ENCODE measurements around the gene EEF1AKMT2.

EEF1AKMT2 gene

DNA sequence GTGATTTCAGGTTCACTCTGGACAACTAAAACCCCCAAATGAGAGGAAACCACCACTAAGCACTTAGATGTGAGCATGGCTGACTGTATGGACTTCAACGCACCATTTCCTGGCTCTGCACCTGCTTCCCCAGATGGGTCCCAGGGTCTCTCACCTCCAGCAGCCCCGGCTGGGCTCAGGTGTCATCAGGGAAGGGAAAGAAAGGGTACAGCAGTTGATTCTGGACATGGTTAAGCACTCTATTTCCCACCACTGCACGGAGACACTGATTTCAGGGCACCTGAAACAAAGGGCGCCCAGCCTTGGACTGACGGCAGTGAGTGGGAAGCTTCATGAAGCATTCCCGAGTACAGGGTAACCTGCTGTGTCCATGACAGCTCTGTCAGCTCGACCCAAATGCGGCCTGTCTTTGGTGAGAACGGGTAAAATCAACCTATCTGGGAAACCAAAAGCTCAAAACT is 66.5 kb downstream of the EEF1AKMT2 start:
- Histone ChIP-seq H4K5ac (ENCODE audit: low read length) (no peak overlapping the region), H3K79me1 (ENCODE audit: low read length) (peaks cover 22% of the 10 kb centered on the region), H3K36me3 (ENCODE audit: control insufficient read depth, insufficient read depth, low read length) (no peaks in the 10 kb centered on the region), H2BK5ac (ENCODE audit: low read length) (no peak overlapping the region), H2BK15ac (replicated peaks; ENCODE audit: low read depth) (no peak overlapping the region), H3K27me3 (ENCODE audit: insufficient read depth, low read length, poor library complexity) (no peaks in the 10 kb centered on the region), H3K9ac (ENCODE audit: low read length) (no peak overlapping the region), H3K56ac (ENCODE audit: low read length) (no peak overlapping the region), H3K4ac (ENCODE audit: low read depth, low read length) (no peak overlapping the region), H3K18ac (ENCODE audit: low read length) (no peak overlapping the region), H4K8ac (ENCODE audit: low read depth, low read length) (no peak overlapping the region), H3K23ac (ENCODE audit: low read length) (no peak overlapping the region), H3K27ac (ENCODE audit: low read depth, low read length) (no peak overlapping the region), H2BK120ac (ENCODE audit: low read depth, low read length) (no peak overlapping the region), H2AK5ac (ENCODE audit: low read length) (no peak overlapping the region), H3K4me1 (ENCODE audit: control insufficient read depth, low read depth, low read length) (peaks cover 17% of the 10 kb centered on the region), H3K4me3 (ENCODE audit: low read length) (no peak overlapping the region), H3K4me2 (ENCODE audit: low read length) (no peak overlapping the region), H3K79me2 (ENCODE audit: control insufficient read depth, insufficient read depth, low read length) (peaks cover 3% of the 10 kb centered on the region)
- WGBS (ENCODE audit: extremely low coverage, insufficient coverage, low lambda C conversion rate) = no CpG with 5 or more reads among the region's 9 CpGs
- DNase-seq = no peak

DNA sequence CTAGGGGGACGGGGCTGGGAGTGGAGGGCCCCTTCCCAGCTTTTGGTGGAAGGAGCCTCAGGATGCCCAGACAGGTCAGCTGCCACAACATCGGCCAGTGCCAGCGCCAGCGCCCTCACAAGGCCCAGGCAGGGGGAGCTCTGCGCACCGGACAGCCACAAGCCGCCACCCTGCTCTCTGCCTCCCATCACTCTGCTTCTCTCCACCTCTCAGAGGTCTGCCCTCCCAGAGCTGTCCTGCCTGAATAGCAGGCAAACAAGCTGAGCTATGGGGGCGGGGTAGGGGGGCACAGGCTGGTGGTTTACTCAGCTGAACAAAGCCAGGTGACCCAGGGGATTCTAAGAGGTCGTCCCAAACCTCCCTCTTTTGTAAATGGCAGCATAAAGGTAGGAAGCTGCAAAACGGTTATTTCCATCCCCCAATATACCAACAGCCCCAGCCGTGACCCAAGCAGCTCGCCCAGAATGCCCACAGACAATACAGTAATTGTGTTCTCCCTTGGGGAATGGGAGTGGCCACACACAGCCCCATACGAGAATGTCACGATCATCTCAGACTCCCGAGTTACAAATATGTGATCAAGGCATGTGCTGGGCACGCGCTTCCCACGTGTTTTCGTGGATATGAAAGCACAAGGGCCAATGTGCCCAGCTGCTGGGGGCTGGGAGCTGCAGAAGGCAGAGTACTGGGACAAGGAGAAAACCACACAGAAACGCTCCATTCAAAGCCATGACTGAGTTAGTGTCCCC is 67.2 kb downstream of the EEF1AKMT2 start:
- Histone ChIP-seq H2AK5ac (ENCODE audit: low read length) (no peak overlapping the region), H2BK120ac (ENCODE audit: low read depth, low read length) (no peak overlapping the region), H3K4me2 (ENCODE audit: low read length) (no peak overlapping the region), H3K18ac (ENCODE audit: low read length) (no peak overlapping the region), H4K8ac (ENCODE audit: low read depth, low read length) (no peak overlapping the region), H3K79me2 (ENCODE audit: control insufficient read depth, insufficient read depth, low read length) (peaks cover 3% of the 10 kb centered on the region), H3K23ac (ENCODE audit: low read length) (no peak overlapping the region), H3K79me1 (ENCODE audit: low read length) (peaks cover 19% of the 10 kb centered on the region), H3K4me1 (ENCODE audit: control insufficient read depth, low read depth, low read length) (peaks cover 17% of the 10 kb centered on the region), H3K27ac (ENCODE audit: low read depth, low read length) (no peak overlapping the region), H4K5ac (ENCODE audit: low read length) (no peak overlapping the region), H2BK15ac (replicated peaks; ENCODE audit: low read depth) (no peak overlapping the region), H3K36me3 (ENCODE audit: control insufficient read depth, insufficient read depth, low read length) (no peaks in the 10 kb centered on the region), H3K4ac (ENCODE audit: low read depth, low read length) (no peak overlapping the region), H2BK5ac (ENCODE audit: low read length) (no peak overlapping the region), H3K9ac (ENCODE audit: low read length) (no peak overlapping the region), H3K4me3 (ENCODE audit: low read length) (no peak overlapping the region), H3K56ac (ENCODE audit: low read length) (peak overlapping the region; percentile 10), H3K27me3 (ENCODE audit: insufficient read depth, low read length, poor library complexity) (no peaks in the 10 kb centered on the region)
- no CpG with 5 or more reads among the region's 20 CpGs for WGBS (ENCODE audit: extremely low coverage, insufficient coverage, low lambda C conversion rate)
- no peak for DNase-seq

DNA sequence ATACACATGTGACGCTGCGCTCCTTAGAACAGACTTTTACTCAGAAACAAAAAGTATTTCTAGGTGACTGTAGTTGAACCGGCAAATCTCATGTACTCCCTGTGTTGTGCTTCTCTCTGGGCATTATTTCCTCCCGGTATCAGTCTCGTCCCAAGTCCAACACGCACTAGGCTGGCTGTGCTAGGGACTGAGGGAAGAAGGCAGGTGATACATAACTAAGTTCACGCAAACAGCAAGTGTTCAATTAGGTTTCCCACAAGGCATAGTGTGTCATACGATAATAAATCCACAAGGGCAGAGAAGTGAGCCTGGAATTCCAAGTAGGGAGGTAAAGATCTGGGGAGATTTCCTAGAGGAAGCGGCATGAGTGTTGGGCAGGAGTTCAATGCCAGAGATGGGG is 67.9 kb downstream of the EEF1AKMT2 start:
- Histone ChIP-seq H3K4me1 (ENCODE audit: control insufficient read depth, low read depth, low read length) (peaks cover 16% of the 10 kb centered on the region), H3K27ac (ENCODE audit: low read depth, low read length) (peak overlapping the region; percentile 46), H3K4me2 (ENCODE audit: low read length) (no peak overlapping the region), H3K56ac (ENCODE audit: low read length) (peak overlapping the region; percentile 25), H2AK5ac (ENCODE audit: low read length) (no peak overlapping the region), H3K18ac (ENCODE audit: low read length) (no peak overlapping the region), H3K4me3 (ENCODE audit: low read length) (no peak overlapping the region), H2BK15ac (replicated peaks; ENCODE audit: low read depth) (no peak overlapping the region), H3K23ac (ENCODE audit: low read length) (no peak overlapping the region), H4K5ac (ENCODE audit: low read length) (no peak overlapping the region), H3K36me3 (ENCODE audit: control insufficient read depth, insufficient read depth, low read length) (no peaks in the 10 kb centered on the region), H3K79me2 (ENCODE audit: control insufficient read depth, insufficient read depth, low read length) (peaks cover 3% of the 10 kb centered on the region), H3K9ac (ENCODE audit: low read length) (peak overlapping the region; percentile 6), H4K8ac (ENCODE audit: low read depth, low read length) (no peak overlapping the region), H3K4ac (ENCODE audit: low read depth, low read length) (no peak overlapping the region), H2BK120ac (ENCODE audit: low read depth, low read length) (no peak overlapping the region), H3K27me3 (ENCODE audit: insufficient read depth, low read length, poor library complexity) (no peaks in the 10 kb centered on the region), H2BK5ac (ENCODE audit: low read length) (no peak overlapping the region), H3K79me1 (ENCODE audit: low read length) (peaks cover 19% of the 10 kb centered on the region)
- no peak for DNase-seq
- no CpG with 5 or more reads among the region's 9 CpGs for WGBS (ENCODE audit: extremely low coverage, insufficient coverage, low lambda C conversion rate)

DNA sequence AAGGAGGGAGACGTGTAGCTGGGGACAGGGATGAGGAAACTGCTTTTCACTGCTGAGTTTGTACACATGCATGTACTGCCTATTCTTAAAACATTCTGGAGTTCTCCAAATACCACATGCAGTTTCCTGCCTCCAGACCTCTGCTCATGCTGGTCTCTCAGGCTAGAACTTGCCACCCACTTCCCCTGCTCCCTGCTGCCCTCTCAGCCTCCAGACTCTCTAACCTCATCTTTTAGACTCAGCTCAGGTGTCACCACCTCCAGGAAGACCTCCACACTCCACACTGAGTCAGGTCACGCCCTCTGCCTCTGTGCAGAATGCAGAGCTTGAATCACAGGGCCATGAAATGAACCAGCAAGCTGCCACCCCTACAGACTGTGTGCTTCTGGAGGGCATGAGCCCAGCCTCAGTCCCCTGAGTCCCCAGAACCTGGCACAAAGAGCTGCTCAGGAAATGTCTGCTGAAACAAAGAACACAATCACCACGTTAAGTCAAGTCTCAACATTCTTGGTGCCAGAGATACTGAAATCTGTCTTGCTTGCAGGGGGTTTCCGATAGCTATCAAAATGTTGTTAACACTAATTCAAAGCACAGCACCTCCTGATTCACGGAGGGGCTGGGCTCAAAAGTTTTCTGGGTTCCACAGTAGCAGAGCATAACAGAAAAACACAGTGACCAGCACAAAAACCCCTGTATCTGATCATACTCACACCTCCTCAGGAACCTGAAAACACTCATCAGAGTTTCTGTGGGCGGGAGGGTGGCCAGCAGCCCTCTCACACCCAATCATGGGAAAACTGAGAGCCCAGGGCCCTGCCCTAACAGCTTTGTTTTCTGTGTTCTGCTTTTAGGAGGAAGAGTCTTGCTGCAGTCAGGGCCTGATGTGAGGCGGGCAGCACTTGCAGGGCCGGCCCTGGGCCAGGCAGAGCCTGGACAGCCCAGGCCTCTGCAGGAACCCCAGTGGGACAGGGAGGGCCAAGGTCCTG is 68.6 kb downstream of the EEF1AKMT2 start:
- H3K27me3 ChIP-seq (ENCODE audit: insufficient read depth, low read length, poor library complexity) = no peaks in the 10 kb centered on the region
- no CpG with 5 or more reads among the region's 8 CpGs for WGBS (ENCODE audit: extremely low coverage, insufficient coverage, low lambda C conversion rate)
- H3K36me3 ChIP-seq (ENCODE audit: control insufficient read depth, insufficient read depth, low read length) = no peaks in the 10 kb centered on the region
- DNase-seq = peak; percentile 68
- no peak overlapping the region for H2AK5ac ChIP-seq (ENCODE audit: low read length)
- no peak overlapping the region for H3K23ac ChIP-seq (ENCODE audit: low read length)
- no peak overlapping the region for H4K5ac ChIP-seq (ENCODE audit: low read length)
- H3K18ac ChIP-seq (ENCODE audit: low read length) = no peak overlapping the region
- no peak overlapping the region for H4K8ac ChIP-seq (ENCODE audit: low read depth, low read length)
- H3K4me3 ChIP-seq (ENCODE audit: low read length) = no peak overlapping the region
- H3K56ac ChIP-seq (ENCODE audit: low read length) = peak overlapping the region; percentile 25
- peaks cover 21% of the 10 kb centered on the region for H3K79me1 ChIP-seq (ENCODE audit: low read length)
- no peak overlapping the region for H2BK5ac ChIP-seq (ENCODE audit: low read length)
- H3K79me2 ChIP-seq (ENCODE audit: control insufficient read depth, insufficient read depth, low read length) = peaks cover 3% of the 10 kb centered on the region
- H3K9ac ChIP-seq (ENCODE audit: low read length) = peak overlapping the region; percentile 14
- H3K4me1 ChIP-seq (ENCODE audit: control insufficient read depth, low read depth, low read length) = peaks cover 14% of the 10 kb centered on the region
- H3K27ac ChIP-seq (ENCODE audit: low read depth, low read length) = peak overlapping the region; percentile 46
- H2BK120ac ChIP-seq (ENCODE audit: low read depth, low read length) = no peak overlapping the region
- no peak overlapping the region for H2BK15ac ChIP-seq (replicated peaks; ENCODE audit: low read depth)
- no peak overlapping the region for H3K4me2 ChIP-seq (ENCODE audit: low read length)
- H3K4ac ChIP-seq (ENCODE audit: low read depth, low read length) = no peak overlapping the region

DNA sequence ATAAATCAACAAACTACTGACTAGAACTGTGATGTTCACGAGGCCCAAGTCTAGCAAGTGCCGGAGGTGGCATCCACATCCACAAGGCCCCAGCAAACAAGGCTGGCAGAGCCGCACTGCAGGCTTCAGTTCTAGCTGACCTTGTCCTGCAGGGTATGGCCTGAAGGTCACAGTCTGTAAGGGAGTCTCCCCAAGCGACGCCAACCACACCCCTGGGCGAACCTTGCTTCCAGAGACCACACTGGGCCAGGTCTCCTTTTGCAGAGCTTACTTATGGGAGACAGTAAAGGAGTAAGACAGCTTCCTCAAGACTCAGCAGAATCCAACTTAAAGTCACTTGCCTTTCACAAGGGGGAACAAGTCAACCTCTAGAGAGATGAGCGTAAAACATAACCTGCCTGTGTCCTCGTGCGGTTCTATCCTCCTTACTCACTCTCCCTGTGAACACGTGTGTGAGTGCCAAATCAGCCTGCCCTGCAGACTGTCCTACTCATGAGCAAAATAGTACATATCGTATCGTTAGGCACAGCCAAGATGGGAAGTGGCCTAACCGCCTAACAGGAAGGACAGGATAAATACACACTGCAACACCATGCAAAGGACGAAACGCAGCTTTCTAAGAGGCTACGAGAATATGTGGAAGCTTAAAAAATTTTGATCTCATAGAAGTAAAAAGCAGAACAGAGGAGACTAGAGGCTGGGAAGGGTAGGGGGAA is 70.2 kb downstream of the EEF1AKMT2 start:
- H3K4me2 ChIP-seq (ENCODE audit: low read length) = no peak overlapping the region
- H3K4me3 ChIP-seq (ENCODE audit: low read length) = no peak overlapping the region
- H3K4me1 ChIP-seq (ENCODE audit: control insufficient read depth, low read depth, low read length) = peaks cover 13% of the 10 kb centered on the region
- H3K27ac ChIP-seq (ENCODE audit: low read depth, low read length) = no peak overlapping the region
- no peak overlapping the region for H2BK5ac ChIP-seq (ENCODE audit: low read length)
- H3K56ac ChIP-seq (ENCODE audit: low read length) = no peak overlapping the region
- no peak overlapping the region for H4K5ac ChIP-seq (ENCODE audit: low read length)
- no peak overlapping the region for H3K4ac ChIP-seq (ENCODE audit: low read depth, low read length)
- H4K8ac ChIP-seq (ENCODE audit: low read depth, low read length) = no peak overlapping the region
- H2AK5ac ChIP-seq (ENCODE audit: low read length) = no peak overlapping the region
- WGBS (ENCODE audit: extremely low coverage, insufficient coverage, low lambda C conversion rate) = no CpG with 5 or more reads among the region's 16 CpGs
- H3K79me2 ChIP-seq (ENCODE audit: control insufficient read depth, insufficient read depth, low read length) = peaks cover 2% of the 10 kb centered on the region
- H3K36me3 ChIP-seq (ENCODE audit: control insufficient read depth, insufficient read depth, low read length) = no peaks in the 10 kb centered on the region
- H3K27me3 ChIP-seq (ENCODE audit: insufficient read depth, low read length, poor library complexity) = no peaks in the 10 kb centered on the region
- no peak overlapping the region for H2BK15ac ChIP-seq (replicated peaks; ENCODE audit: low read depth)
- no peak overlapping the region for H2BK120ac ChIP-seq (ENCODE audit: low read depth, low read length)
- H3K9ac ChIP-seq (ENCODE audit: low read length) = no peak overlapping the region
- H3K23ac ChIP-seq (ENCODE audit: low read length) = no peak overlapping the region
- no peak for DNase-seq
- H3K18ac ChIP-seq (ENCODE audit: low read length) = no peak overlapping the region
- peaks cover 21% of the 10 kb centered on the region for H3K79me1 ChIP-seq (ENCODE audit: low read length)
